ENCODE results near the gene SWAP70.

The SWAP70 gene

GRCh38 chr11:9780929-9781328, 117.1 kb downstream of the SWAP70 start:
- DNase-seq, result no peak

GRCh38 chr11:9783986-9784385, 120.1 kb downstream of the SWAP70 start:
- DNase-seq, result no peak

- DNase-seq, result no peak
Observed at GRCh38 chr11:9784602-9785315, 120.9 kb downstream of the SWAP70 start.

- DNase-seq, result no peak
Observed at GRCh38 chr11:9787260-9787659, 123.4 kb downstream of the SWAP70 start.

GRCh38 chr11:9787981-9788521, 124.2 kb downstream of the SWAP70 start:
- DNase-seq, result no peak

GRCh38 chr11:9789910-9790309, 126.0 kb downstream of the SWAP70 start:
- no peak for DNase-seq

GRCh38 chr11:9790703-9791102, 126.8 kb downstream of the SWAP70 start:
- DNase-seq, result no peak

GRCh38 chr11:9796266-9796665, 132.4 kb downstream of the SWAP70 start:
- no peak for DNase-seq

- no peak for DNase-seq
Observed at GRCh38 chr11:9796854-9797253, 133.0 kb downstream of the SWAP70 start.

- no peak for DNase-seq
Observed at GRCh38 chr11:9797300-9797699, 133.4 kb downstream of the SWAP70 start.

- DNase-seq, result no peak
Observed at GRCh38 chr11:9799886-9800285, 136.0 kb downstream of the SWAP70 start.

- peak; percentile 47 for DNase-seq
Observed at GRCh38 chr11:9802291-9802861, 138.5 kb downstream of the SWAP70 start.
